Measurements from ENCODE around the gene MOAP1. TPM values are rescaled to one million over a fixed set of nuclear protein-coding genes. Genes with fewer than 3 reads are reported as not detected.

The MOAP1 gene
- polyA plus RNA-seq, 1 donor from 2014 or later, result 224 TPM

- no peak for TF ChIP-seq CTCF (IDR thresholded peaks at IDR 0.05; ENCODE audit: poor library complexity, severe bottlenecking)
Observed at GRCh38 chr14:93155667-93156066, 29.0 kb downstream of the MOAP1 start (continued).

- no peak overlapping the region for H2AFZ ChIP-seq (ENCODE audit: low read depth, low read length)
- H3K27me3 ChIP-seq (ENCODE audit: insufficient read depth, low read depth, low read length), result no peaks in the 10 kb centered on the region
- no peak for TF ChIP-seq TAF1 (IDR thresholded peaks at IDR 0.05; ENCODE audit: low read depth)
- no peak for TF ChIP-seq EZH2 (IDR thresholded peaks at IDR 0.05; ENCODE audit: borderline replicate concordance, insufficient read depth, low read length, poor library complexity, severe bottlenecking)
- no peak for TF ChIP-seq REST (IDR thresholded peaks at IDR 0.05; ENCODE audit: borderline replicate concordance)
- no peak for TF ChIP-seq POLR2AphosphoS5 (IDR thresholded peaks at IDR 0.05)
- no peak for TF ChIP-seq EP300 (conservative IDR thresholded peaks at IDR 0.05; ENCODE audit: poor library complexity, severe bottlenecking)
- no peak for TF ChIP-seq SMC3 (conservative IDR thresholded peaks at IDR 0.05; ENCODE audit: poor library complexity)
- no peak for TF ChIP-seq RAD21 (conservative IDR thresholded peaks at IDR 0.05)
- TF ChIP-seq MXI1 (conservative IDR thresholded peaks at IDR 0.05; ENCODE audit: poor library complexity, severe bottlenecking), result no peak
- TF ChIP-seq CTCF (IDR thresholded peaks at IDR 0.05; ENCODE audit: poor library complexity, severe bottlenecking), result no peak
- H3K27ac ChIP-seq (ENCODE audit: low read length), result no peak overlapping the region
- H3K4me2 ChIP-seq (ENCODE audit: low read length), result no peak overlapping the region
- H3K79me2 ChIP-seq (replicated peaks; ENCODE audit: insufficient read depth, low read length), result no peaks in the 10 kb centered on the region
- no peak overlapping the region for H3K9ac ChIP-seq (ENCODE audit: low read length)
- no peaks in the 10 kb centered on the region for H4K20me1 ChIP-seq (ENCODE audit: insufficient read depth)
- no peaks in the 10 kb centered on the region for H3K36me3 ChIP-seq (ENCODE audit: insufficient read depth, low read length)
- no peaks in the 10 kb centered on the region for H3F3A ChIP-seq (ENCODE audit: insufficient read depth, low read length, poor library complexity, severe bottlenecking)
- no peaks in the 10 kb centered on the region for H3K9me3 ChIP-seq (ENCODE audit: low read length)
- H3K9me2 ChIP-seq (ENCODE audit: insufficient read depth, low read length), result no peaks in the 10 kb centered on the region
- no peak overlapping the region for H3K4me3 ChIP-seq (ENCODE audit: low read length)
Observed at GRCh38 chr14:93153121-93153520, 31.6 kb downstream of the MOAP1 start.
